GM13977 (cell line): ENCODE results near the gene CDH4.

Source experiments
- DNase-seq: peaks from one replicate; pipeline ENCODE4 v3.0.0; 2012; ENCODE audit warnings: low spot score
- CTCF ChIP-seq: IDR thresholded peaks from 2 replicates; pipeline ENCODE4 v1.5.1; 2012; ENCODE audit warnings: mild to moderate bottlenecking, control low read depth; ENCODE audit not compliant: insufficient read depth; ENCODE audit errors: extremely low read depth, missing control alignments
- in situ Hi-C: fragments of 300-500 bp; cut with MboI; formaldehyde crosslinking; loops from one replicate; pipeline ENCODE4 v1.12.0; 2022; ENCODE audit warnings: low sequenced_read_pairs, low pct_unique_long_range_greater_than_20kb, mixed read lengths, inconsistent platforms; ENCODE audit not compliant: unreplicated experiment

Gene CDH4

GRCh38 chr20:61483336-61484067 is 231.4 kb downstream of the CDH4 start:
- TF ChIP-seq CTCF, result no peak
- in situ Hi-C loops, result no loop called here
- no peak for DNase-seq

- in situ Hi-C loops, result no loop called here
- DNase-seq, result no peak
- no peak for TF ChIP-seq CTCF
Observed at GRCh38 chr20:61486198-61486597, 234.1 kb downstream of the CDH4 start.

- no peak for TF ChIP-seq CTCF
- in situ Hi-C loops, result no loop called here
- DNase-seq, result no peak
Observed at GRCh38 chr20:61487346-61487996, 235.4 kb downstream of the CDH4 start.

- no peak for TF ChIP-seq CTCF
- in situ Hi-C loops, result no loop called here
- no peak for DNase-seq
Observed at GRCh38 chr20:61487997-61488371, 235.9 kb downstream of the CDH4 start.

GRCh38 chr20:61490721-61491120 is 238.7 kb downstream of the CDH4 start:
- in situ Hi-C loops, result no loop called here
- no peak for DNase-seq
- TF ChIP-seq CTCF, result no peak

GRCh38 chr20:61492065-61492464 is 240.0 kb downstream of the CDH4 start:
- in situ Hi-C loops, result no loop called here
- no peak for DNase-seq
- TF ChIP-seq CTCF, result no peak
